Lower lobe of right lung (tissue), 2 donors: ENCODE data around the gene VSTM4. TPM values are rescaled to one million over a fixed set of nuclear protein-coding genes. Genes with fewer than 3 reads are reported as not detected.

Experiments
- ATAC-seq, 2 donors: fragments of 200-7000 bp; cut with Tn5 transposase; one replicate each; pipeline ENCODE4 v1.9.1; 2020 to 2022; ENCODE audit warnings: mild to moderate bottlenecking in 2 of 2, moderate library complexity in 2 of 2
- DNase-seq: peaks from one replicate; pipeline ENCODE4 v3.0.0-alpha.2; 2020
- H3K27ac ChIP-seq: fragments of 200-600 bp; one replicate; pipeline ENCODE4 v1.8.0; 2022
- H3K27me3 ChIP-seq: fragments of 200-600 bp; one replicate; pipeline ENCODE4 v1.8.0; 2022; ENCODE audit warnings: low read depth
- H3K36me3 ChIP-seq: fragments of 200-600 bp; one replicate; pipeline ENCODE4 v1.8.0; 2022; ENCODE audit warnings: mild to moderate bottlenecking
- H3K4me1 ChIP-seq: fragments of 200-600 bp; one replicate; pipeline ENCODE4 v1.8.0; 2022
- H3K4me3 ChIP-seq: fragments of 200-600 bp; one replicate; pipeline ENCODE4 v1.8.0; 2022; ENCODE audit warnings: mild to moderate bottlenecking
- H3K9me3 ChIP-seq: fragments of 200-600 bp; one replicate; pipeline ENCODE4 v1.8.0; 2022
- CTCF ChIP-seq: fragments of 200-600 bp; IDR thresholded peaks from one replicate; pipeline ENCODE4 v1.8.0; 2022; ENCODE audit warnings: antibody characterized with exemption, mild to moderate bottlenecking
- intact Hi-C: fragments of 100-400 bp; cut with DNase I; formaldehyde crosslinking; loops from one replicate; pipeline ENCODE4 v1.11.0; 2022
- total RNA-seq: library from RNA; stranded (reverse); fragmentation: NEBNext Ultra II Directional; extraction: Animal tissue kit (Norgen Biotek cat#: 25700); gene quantifications from one replicate; pipeline ENCODE4 v1.2.1, GENCODE V29; 2021
- donor health status: DM: no; HTN: yes; CAD: no; lungs with severe emphysema.

Gene VSTM4
- total RNA-seq, 1 donor from 2014 or later, result 18.7 TPM

DNA sequence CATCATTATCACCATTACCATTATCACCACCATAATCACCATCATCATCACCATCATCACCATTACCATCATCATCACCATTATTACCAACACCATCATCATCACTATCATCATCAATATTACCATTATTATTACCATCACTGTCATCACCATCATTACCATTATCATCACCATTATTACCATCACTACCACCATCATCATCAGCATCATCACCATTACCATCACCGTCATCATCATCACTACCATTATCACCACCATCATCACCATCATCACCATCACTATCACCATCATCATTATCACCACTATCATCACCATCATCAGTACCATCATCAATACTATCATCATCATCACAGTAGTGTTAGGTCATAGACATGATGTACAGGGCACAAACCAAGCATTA is 81.4 kb downstream of the VSTM4 start:
- DNase-seq, result no peak
- no peaks in the 10 kb centered on the region for H3K36me3 ChIP-seq
- TF ChIP-seq CTCF, result no peak
- intact Hi-C loops, result no loop called here
- no peaks in the 10 kb centered on the region for H3K9me3 ChIP-seq
- no peak overlapping the region for H3K27ac ChIP-seq
- no peaks in the 10 kb centered on the region for H3K4me1 ChIP-seq
- ATAC-seq, result no peak
- H3K27me3 ChIP-seq, result no peaks in the 10 kb centered on the region
- H3K4me3 ChIP-seq, result no peak overlapping the region

GRCh38 chr10:49029666-49030065 is 85.7 kb downstream of the VSTM4 start:
- H3K27ac ChIP-seq, result no peak overlapping the region
- no peak for DNase-seq
- no peak overlapping the region for H3K4me3 ChIP-seq
- H3K27me3 ChIP-seq, result no peaks in the 10 kb centered on the region
- H3K9me3 ChIP-seq, result no peaks in the 10 kb centered on the region
- ATAC-seq, result no peak
- TF ChIP-seq CTCF, result no peak
- peaks cover 9% of the 10 kb centered on the region for H3K4me1 ChIP-seq
- no peaks in the 10 kb centered on the region for H3K36me3 ChIP-seq
- intact Hi-C loops, result no loop called here

DNA sequence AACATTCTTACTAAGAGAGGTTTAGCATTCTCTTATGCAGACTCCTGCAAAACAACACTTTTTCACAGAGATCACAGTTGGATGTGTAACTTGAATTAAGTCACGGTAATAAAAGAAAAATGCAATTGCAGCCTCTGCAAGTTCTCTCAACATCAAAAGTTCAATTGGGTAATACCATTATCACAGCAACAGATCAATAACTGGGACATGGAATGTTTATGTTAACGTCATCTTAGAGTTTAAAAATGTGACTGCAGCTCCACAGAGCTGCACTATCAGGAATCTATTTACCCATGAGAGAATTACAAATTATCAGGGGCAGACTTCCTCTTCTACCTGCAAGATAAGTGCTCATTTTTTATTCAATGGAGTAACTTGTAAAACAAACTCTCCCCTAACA is 86.7 kb downstream of the VSTM4 start:
- TF ChIP-seq CTCF, result no peak
- Histone ChIP-seq H3K36me3 (no peaks in the 10 kb centered on the region), H3K4me1 (peaks cover 17% of the 10 kb centered on the region), H3K27ac (no peak overlapping the region), H3K4me3 (no peak overlapping the region), H3K27me3 (no peaks in the 10 kb centered on the region), H3K9me3 (no peaks in the 10 kb centered on the region)
- intact Hi-C loops, result no loop called here
- ATAC-seq (no peak), DNase-seq (no peak)

- H3K9me3 ChIP-seq, result no peaks in the 10 kb centered on the region
- DNase-seq (no peak), ATAC-seq (no peak)
- H3K27ac ChIP-seq, result no peak overlapping the region
- no peak for TF ChIP-seq CTCF
- H3K4me3 ChIP-seq, result no peak overlapping the region
- H3K4me1 ChIP-seq, result peaks cover 17% of the 10 kb centered on the region
- no peaks in the 10 kb centered on the region for H3K27me3 ChIP-seq
- intact Hi-C loops, result no loop called here
- H3K36me3 ChIP-seq, result no peaks in the 10 kb centered on the region
These were observed 89.9 kb downstream of the VSTM4 start for GRCh38 chr10:49025347-49025983.

DNA sequence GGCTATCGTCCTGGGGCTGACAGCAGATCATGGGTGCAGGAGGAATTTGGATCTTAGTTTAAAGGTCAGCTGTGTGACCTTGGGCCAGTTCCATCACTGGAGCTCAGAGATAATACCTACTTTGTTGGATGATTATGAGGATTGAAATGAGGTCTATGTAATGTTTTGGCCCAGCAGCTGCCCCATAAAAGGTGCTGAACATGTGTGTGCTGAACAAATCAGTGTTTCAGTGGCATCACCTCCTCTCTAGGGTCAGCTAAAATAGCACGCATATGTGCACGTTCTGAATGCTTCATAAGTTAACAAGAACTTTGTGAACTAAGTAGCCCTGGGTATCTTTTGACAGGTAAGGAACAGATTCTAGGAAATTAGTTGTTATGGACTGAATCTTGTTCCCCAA is 90.8 kb downstream of the VSTM4 start:
- H3K27ac ChIP-seq, result peak overlapping the region; percentile 64
- no peaks in the 10 kb centered on the region for H3K9me3 ChIP-seq
- H3K4me1 ChIP-seq, result peaks cover 17% of the 10 kb centered on the region
- no peak overlapping the region for H3K4me3 ChIP-seq
- no peaks in the 10 kb centered on the region for H3K36me3 ChIP-seq
- intact Hi-C loops, result no loop called here
- H3K27me3 ChIP-seq, result no peaks in the 10 kb centered on the region
- ATAC-seq, result no peak
- no peak for TF ChIP-seq CTCF
- DNase-seq, result no peak
